ENCODE measurements around the gene CIAO2B.

The CIAO2B gene

DNA sequence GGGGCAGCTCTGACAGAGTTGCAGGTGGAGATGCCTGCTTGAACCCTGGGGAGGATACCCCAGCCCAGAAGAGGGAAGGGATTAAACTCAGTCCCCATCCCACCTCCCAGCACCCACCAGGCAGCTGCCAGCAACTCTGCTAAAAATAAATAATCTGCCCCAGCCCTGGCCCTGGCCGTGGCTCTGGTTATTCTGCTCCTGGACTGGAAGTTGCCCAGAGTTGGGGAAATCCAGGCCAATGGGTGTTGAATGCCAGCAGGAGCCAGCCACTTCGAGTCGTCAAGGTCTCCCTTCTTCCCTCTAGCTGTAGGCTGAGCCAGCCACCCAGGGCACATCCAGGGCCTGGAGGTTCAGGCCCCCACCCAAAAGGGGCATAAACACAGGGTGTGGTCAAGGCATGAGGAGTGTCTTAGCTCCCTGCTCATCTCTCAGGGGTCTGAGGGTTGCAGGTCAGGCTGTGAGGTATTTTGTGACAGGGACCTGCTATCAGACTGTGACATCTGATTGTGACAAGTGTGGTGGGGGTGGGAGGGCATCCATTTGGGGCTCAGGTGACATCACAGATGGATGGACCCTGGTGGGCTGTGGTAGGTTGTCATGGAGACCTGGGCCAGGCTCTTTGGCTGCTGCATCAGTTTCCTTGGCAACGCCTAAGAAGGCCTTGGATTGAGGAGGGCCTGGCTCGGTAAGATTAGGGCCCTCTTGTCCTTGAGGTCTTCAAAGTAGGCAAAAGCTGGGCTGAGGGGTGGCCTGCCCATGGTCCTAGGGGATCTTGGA, 7.8 kb downstream of the CIAO2B start:
- peak; percentile 32 for DNase-seq (ENCODE audit: low spot score)
- TF ChIP-seq, protein P1, sequence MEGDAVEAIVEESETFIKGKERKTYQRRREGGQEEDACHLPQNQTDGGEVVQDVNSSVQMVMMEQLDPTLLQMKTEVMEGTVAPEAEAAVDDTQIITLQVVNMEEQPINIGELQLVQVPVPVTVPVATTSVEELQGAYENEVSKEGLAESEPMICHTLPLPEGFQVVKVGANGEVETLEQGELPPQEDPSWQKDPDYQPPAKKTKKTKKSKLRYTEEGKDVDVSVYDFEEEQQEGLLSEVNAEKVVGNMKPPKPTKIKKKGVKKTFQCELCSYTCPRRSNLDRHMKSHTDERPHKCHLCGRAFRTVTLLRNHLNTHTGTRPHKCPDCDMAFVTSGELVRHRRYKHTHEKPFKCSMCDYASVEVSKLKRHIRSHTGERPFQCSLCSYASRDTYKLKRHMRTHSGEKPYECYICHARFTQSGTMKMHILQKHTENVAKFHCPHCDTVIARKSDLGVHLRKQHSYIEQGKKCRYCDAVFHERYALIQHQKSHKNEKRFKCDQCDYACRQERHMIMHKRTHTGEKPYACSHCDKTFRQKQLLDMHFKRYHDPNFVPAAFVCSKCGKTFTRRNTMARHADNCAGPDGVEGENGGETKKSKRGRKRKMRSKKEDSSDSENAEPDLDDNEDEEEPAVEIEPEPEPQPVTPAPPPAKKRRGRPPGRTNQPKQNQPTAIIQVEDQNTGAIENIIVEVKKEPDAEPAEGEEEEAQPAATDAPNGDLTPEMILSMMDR (IDR thresholded peaks at IDR 0.05; ENCODE audit: extremely low read depth, missing control alignments) = no peak

DNA sequence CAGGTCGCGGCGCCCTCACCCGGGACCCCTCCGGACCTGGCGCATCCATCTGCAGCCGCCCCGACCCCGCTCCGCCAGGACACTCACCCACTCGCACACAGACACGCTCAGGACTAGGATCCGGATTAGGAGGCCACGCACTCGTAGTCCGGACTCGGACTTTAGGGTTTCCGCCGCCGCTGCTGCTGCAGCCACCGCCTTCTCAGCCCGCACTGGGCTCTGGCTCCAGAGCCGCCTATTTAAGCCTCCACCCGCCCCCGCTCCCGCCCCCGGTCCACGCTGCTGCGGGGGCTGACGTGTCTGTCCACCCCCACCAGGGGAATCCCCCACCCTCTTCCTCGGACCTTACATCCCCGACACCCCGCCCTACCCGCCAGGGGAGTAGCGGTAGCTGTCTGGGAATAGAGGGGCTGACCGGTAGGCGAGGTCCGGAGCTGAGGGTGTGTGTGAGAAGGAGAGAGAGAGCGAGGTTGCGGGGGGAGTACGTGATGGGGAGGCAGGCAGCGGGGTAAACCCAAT, 8.8 kb downstream of the CIAO2B start, which contains the start of gene RRAD:
TSS of gene RRAD (minus strand) at position 214 of the 519 bp plus-strand sequence. CDS start 356 bp downstream, outside the sequence.
- TF ChIP-seq, protein P1 (IDR thresholded peaks at IDR 0.05; ENCODE audit: extremely low read depth, missing control alignments) = no peak
- peak; percentile 59 for DNase-seq (ENCODE audit: low spot score)

GRCh38 chr16:66924527-66925321, 9.5 kb downstream of the CIAO2B start:
- DNase-seq (ENCODE audit: low spot score) = peak; percentile 87
- TF ChIP-seq, protein P1 (IDR thresholded peaks at IDR 0.05; ENCODE audit: extremely low read depth, missing control alignments) = peak; percentile 38

DNA sequence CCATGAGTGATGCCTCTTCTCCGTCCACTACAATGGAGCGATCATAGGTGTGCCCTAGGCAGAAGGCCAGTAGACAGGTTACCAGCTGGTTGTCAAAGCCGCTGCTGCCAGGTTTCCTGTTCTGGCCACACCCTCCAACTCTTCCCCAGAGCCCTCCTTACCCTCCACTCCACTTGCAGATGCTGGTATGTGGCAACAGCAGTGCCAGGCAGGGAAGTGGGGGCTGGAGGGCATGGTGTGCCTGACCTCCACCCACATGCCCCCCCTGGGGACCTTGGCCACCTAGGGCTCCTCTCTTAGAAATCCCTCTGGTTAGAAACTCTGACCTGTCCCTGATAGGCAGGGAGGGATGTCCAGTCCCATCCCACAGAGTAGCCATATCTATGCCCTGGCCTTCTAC, 10.3 kb downstream of the CIAO2B start:
- no peak for DNase-seq (ENCODE audit: low spot score)
- TF ChIP-seq, protein P1 (IDR thresholded peaks at IDR 0.05; ENCODE audit: extremely low read depth, missing control alignments) = no peak

- TF ChIP-seq, protein P1 (IDR thresholded peaks at IDR 0.05; ENCODE audit: extremely low read depth, missing control alignments) = no peak
- no peak for DNase-seq (ENCODE audit: low spot score)
These were observed 10.9 kb downstream of the CIAO2B start for GRCh38 chr16:66923247-66923731.

GRCh38 chr16:66921729-66922450, 12.3 kb downstream of the CIAO2B start:
- TF ChIP-seq, protein P1 (IDR thresholded peaks at IDR 0.05; ENCODE audit: extremely low read depth, missing control alignments) = no peak
- DNase-seq (ENCODE audit: low spot score) = no peak
